HG03280 (cell line): ENCODE results near the gene KSR2.

Source experiments
- ATAC-seq: cut with Tn5 transposase; IDR thresholded peaks from one replicate; pipeline ENCODE4 v1.9.1; 2021; ENCODE audit warnings: mild to moderate bottlenecking, moderate library complexity; ENCODE audit not compliant: unreplicated experiment

Gene KSR2

GRCh38 chr12:117589021-117589420 lies 379.8 kb downstream of the KSR2 start:
- no peak for ATAC-seq

GRCh38 chr12:117587631-117588287 lies 381.0 kb downstream of the KSR2 start:
- ATAC-seq = no peak

- no peak for ATAC-seq
Observed at GRCh38 chr12:117583677-117584225, 385.0 kb downstream of the KSR2 start.

GRCh38 chr12:117583092-117583491 lies 385.7 kb downstream of the KSR2 start:
- no peak for ATAC-seq

- no peak for ATAC-seq
Observed at GRCh38 chr12:117582135-117582784, 386.5 kb downstream of the KSR2 start.

- no peak for ATAC-seq
Observed at GRCh38 chr12:117580718-117581062, 388.1 kb downstream of the KSR2 start.

- ATAC-seq = no peak
Observed at GRCh38 chr12:117580015-117580717, 388.6 kb downstream of the KSR2 start.

GRCh38 chr12:117577122-117577657 lies 391.6 kb downstream of the KSR2 start:
- ATAC-seq = no peak

- ATAC-seq = no peak
Observed at GRCh38 chr12:117576053-117576452, 392.7 kb downstream of the KSR2 start.

GRCh38 chr12:117574655-117575054 lies 394.1 kb downstream of the KSR2 start:
- no peak for ATAC-seq

- no peak for ATAC-seq
Observed at GRCh38 chr12:117572755-117573154, 396.0 kb downstream of the KSR2 start.

GRCh38 chr12:117571321-117571720 lies 397.5 kb downstream of the KSR2 start:
- ATAC-seq = no peak

GRCh38 chr12:117570608-117571007 lies 398.2 kb downstream of the KSR2 start:
- no peak for ATAC-seq

GRCh38 chr12:117567644-117568216 lies 401.1 kb downstream of the KSR2 start:
- ATAC-seq = peak; percentile 54

GRCh38 chr12:117564881-117565280 lies 403.9 kb downstream of the KSR2 start:
- no peak for ATAC-seq

GRCh38 chr12:117563706-117564105 lies 405.1 kb downstream of the KSR2 start:
- ATAC-seq = no peak

GRCh38 chr12:117563007-117563406 lies 405.8 kb downstream of the KSR2 start:
- no peak for ATAC-seq

GRCh38 chr12:117561990-117562389 lies 406.8 kb downstream of the KSR2 start:
- ATAC-seq = no peak

- no peak for ATAC-seq
Observed at GRCh38 chr12:117559978-117560377, 408.8 kb downstream of the KSR2 start.

GRCh38 chr12:117555889-117556288 lies 412.9 kb downstream of the KSR2 start:
- ATAC-seq = no peak

GRCh38 chr12:117552971-117553370 lies 415.8 kb downstream of the KSR2 start:
- ATAC-seq = no peak
